ENCODE measurements around the gene TOPAZ1. TPM values are rescaled to one million over a fixed set of nuclear protein-coding genes. Genes with fewer than 3 reads are reported as not detected.

Gene TOPAZ1
- total RNA-seq (2014; rRNA removed; shearing (Covaris generic); ENCODE audit: low replicate concordance): not detected in 2 replicates

DNA sequence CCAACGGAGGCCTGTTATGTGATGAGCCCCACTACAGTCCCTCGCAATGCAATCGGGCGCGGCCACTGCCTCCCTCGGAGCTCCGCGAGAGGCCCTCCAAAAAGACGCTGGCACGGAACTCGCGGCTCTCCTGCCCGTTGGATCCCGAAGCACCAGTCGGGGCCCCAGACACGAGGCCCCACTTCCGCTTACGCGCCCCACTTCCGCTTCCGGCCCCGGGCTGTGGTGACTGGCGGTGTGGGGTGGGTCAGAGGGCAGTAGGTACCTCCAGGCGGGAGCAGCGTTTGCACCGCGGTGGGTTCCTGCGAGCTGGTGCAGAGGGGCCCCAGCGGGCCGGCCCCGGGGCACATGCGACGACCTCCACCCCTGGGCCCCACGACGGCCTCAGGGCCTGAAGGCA, at the start of gene TOPAZ1:
Gene TOPAZ1 (plus strand): TSS at position 181 of the 400 bp plus-strand sequence. CDS start 168 bp downstream, at position 349.
- in situ Hi-C loops (cut with HindIII; ENCODE audit: low pct_unique_long_range_greater_than_20kb, low sequenced_read_pairs): no loop called here
- no peak for DNase-seq (ENCODE audit: low read depth)

DNA sequence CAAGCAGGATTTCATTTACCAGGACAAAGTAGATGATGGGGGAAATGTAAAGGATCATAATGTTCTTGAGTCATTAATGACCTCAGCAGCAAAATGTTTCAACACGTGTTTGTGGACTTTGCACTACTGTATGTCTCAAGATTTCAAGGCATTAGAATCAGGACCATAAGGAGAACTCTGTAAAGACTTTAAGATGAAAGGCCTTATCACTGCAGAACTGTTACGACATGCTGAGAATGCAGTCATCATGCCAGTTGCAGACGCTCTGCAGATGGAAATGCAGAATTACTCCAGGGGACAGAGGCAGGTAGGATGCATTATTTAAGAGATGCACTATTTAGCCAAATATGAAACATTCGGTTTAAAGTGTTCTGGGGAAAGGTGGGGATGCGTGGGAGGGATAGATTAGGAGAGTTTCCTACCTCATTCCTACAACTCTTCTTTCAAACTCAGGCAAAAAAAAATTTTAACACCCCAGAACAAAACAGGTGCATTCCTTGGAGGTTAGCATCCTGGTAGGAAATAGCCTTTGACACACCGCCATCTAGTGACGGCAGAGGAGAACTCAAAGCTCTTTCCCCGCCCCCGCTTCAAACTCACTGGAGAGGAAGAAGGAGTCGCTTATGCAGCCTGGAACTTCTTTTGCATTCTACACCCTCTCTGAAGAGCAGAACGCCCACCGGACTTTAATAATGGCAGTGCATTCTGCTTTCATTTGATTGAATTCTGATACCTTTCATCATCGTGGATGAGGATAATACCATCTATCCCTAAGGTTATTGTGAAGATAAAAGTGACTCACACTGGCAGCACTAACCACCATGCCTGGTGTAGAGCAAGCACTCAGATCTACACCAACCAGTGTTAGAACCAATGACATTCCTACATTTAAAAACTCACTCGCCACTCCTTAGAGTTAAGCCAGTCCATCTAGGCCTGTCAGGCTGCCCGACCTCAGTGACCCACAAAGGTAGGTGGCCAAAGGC, 43.1 kb upstream of the TOPAZ1 start:
- peak; percentile 61 for DNase-seq (ENCODE audit: low read depth)
- in situ Hi-C loops (cut with HindIII; ENCODE audit: low pct_unique_long_range_greater_than_20kb, low sequenced_read_pairs): no loop called here

DNA sequence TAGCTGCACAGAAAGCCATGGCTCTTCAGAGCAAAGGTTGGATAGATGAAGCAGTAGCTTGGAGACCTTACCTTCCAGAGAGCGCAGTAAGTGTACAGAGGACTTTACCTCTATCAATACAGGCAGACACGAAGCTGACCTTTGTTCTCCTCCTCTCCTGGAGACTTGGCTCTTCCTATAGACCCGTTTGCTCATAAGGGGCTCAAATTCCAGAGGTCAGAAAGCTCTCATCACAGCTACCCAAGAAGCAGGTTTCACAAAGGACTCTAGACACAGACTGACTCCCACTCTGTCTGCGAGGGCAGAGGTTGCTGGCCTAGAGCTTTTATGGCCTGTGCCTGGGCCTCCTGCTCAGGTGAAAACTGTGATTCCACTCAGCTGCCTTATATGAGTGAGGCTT, 35.4 kb upstream of the TOPAZ1 start:
- DNase-seq (ENCODE audit: low read depth): no peak
- in situ Hi-C loops (cut with HindIII; ENCODE audit: low pct_unique_long_range_greater_than_20kb, low sequenced_read_pairs): no loop called here

DNA sequence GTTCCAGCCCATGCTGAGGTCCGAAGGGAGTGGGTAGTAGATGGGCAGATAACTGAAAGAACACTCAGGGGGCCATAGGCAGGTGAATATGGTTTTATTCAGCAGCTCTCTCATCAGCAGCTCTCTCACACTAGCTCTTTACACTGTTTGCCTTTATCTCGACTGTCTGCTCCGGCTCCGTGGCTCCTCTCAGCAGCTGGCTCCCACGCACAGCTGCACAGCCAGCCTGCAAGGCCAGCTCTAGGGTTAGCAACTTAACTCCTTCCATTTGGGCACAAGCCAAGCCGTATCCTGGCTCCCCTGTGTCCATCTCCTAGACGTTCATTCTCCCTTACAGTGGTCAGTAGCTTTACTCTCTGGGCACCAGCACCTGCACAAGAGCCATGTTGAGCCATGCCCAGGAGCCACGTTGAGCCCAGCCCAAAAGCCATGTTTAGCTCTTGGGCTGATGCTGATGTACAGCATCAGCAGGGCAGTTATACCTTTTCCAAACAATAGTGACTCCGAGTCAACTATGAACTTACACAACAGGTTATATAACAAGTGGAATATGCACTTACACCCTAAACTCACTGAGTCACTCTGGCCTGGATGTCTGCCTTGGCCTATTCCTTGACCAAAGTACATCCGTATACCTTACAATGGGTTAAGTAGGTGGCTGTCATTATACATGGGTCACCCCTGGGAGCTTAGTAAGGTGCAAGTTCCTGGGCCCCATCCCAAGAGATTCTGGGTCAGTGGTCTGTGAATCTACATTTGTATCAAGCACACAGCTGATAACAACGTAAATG, 34.6 kb upstream of the TOPAZ1 start:
- no peak for DNase-seq (ENCODE audit: low read depth)
- in situ Hi-C loops (cut with HindIII; ENCODE audit: low pct_unique_long_range_greater_than_20kb, low sequenced_read_pairs): no loop called here

DNA sequence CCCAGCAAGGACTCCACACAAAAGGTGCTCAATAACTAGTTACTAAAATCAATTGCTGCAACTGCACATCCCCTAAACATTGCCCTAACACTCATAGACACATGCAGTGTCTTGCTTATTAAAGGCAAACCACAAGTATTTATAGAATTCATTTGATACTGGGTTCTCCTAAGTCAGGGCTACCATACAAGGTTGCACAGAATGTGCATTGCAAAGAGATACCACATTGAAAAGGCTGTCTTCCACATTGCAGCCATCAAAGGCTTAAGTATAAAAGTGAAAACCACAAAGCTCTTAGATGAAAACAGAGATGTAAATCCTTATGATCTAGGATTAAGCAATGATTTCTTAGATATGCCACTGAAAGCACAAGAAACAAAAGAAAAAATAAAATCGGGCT, 33.6 kb upstream of the TOPAZ1 start:
- in situ Hi-C loops (cut with HindIII; ENCODE audit: low pct_unique_long_range_greater_than_20kb, low sequenced_read_pairs): no loop called here

DNA sequence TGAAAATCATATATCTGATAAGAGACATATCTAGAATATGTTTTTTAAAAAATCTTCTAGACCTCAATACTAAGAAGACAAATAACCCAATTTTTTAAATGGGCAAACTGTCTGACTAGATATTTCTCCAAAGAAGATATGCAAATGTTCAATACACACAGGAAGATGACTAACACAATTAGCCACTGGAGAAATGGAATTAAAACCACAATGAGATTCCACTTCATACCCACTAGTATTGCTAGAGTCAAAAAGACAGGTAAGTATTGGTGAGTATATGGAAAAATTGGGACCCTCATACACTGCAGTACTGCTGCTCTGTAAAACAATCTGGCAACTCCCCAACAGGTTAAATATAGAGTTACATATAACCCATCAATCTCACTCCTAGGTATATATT, 33.1 kb upstream of the TOPAZ1 start:
- no peak for DNase-seq (ENCODE audit: low read depth)
- in situ Hi-C loops (cut with HindIII; ENCODE audit: low pct_unique_long_range_greater_than_20kb, low sequenced_read_pairs): no loop called here

More for the DNA sequence above, 33.6 kb upstream of the TOPAZ1 start:
- DNase-seq (ENCODE audit: low read depth): no peak

DNA sequence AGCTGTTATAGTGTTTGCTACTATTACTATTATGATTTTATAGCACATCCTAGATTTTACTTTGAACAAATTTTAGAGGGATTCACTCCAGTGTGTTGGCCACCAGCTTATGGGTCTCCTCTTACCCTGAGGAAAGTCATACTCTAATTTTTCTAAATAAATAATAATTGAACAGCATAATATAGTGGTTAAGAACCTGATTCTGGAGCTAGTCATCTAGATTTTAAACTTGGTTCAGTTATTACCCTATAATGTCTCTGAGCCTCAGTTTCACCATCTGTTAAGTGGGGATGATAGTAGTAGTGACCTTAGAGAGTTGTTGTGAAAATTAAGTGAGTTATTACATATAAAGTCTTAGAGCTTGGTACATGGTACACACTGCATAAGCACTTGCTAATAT, 30.7 kb upstream of the TOPAZ1 start:
- in situ Hi-C loops (cut with HindIII; ENCODE audit: low pct_unique_long_range_greater_than_20kb, low sequenced_read_pairs): no loop called here
- DNase-seq (ENCODE audit: low read depth): no peak

DNA sequence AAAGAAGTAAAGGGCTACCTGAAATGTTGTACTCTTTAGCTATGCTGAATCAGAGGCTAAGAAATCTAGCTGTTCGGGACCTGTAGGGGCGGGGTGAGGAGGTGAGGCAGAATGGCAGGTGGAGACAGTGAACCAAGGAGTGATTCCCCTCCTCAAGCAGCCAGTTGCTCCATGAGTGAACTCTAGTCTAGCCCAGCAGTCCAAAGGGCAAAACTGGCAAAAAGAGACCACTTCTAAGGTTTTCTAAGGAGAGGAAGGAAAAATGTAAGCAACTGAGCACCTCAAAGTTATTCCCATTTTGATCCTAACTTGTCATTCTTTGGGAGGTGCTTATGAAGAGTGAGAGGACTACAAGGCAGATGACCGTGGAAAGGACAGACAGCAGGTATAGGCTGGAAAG, 19.3 kb upstream of the TOPAZ1 start:
- in situ Hi-C loops (cut with HindIII; ENCODE audit: low pct_unique_long_range_greater_than_20kb, low sequenced_read_pairs): no loop called here
- no peak for DNase-seq (ENCODE audit: low read depth)

DNA sequence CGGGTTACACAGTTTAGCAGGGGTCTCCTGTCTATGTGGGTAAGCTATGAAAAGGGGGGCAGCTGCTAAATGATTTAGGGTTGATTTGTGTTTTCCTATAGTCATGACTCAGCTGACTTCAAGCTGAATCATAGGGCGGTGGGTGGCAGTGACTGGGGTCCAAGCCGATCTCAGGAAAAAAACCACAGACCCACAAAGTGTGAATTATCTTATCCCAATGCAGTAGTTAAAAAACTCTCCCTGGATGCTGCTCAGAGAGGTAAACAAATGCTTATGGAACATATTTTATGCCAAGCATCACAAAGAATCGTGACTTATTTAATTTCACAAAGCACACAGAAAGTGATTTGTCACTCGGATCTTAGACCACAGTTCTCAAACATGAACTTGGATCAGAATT, 18.4 kb upstream of the TOPAZ1 start:
- in situ Hi-C loops (cut with HindIII; ENCODE audit: low pct_unique_long_range_greater_than_20kb, low sequenced_read_pairs): no loop called here
- no peak for DNase-seq (ENCODE audit: low read depth)

DNA sequence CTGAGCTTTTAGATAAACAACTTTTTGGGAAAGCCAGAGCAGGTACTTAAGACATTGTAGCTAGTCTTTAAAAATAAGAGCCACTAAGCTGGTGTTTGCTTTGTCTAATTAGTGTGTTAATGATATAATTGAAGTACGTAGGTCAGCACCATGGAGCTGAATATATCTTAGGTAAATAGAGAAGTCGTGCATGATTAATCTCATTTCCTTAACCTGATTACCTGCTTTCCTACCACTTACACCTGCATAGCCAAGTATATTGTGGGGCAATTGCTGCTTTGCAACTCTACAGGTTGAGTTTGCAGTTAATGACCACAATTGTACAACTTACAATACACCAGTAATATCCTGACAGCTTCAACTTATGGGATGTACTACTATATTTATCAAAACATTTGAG, 17.6 kb upstream of the TOPAZ1 start:
- DNase-seq (ENCODE audit: low read depth): no peak
- in situ Hi-C loops (cut with HindIII; ENCODE audit: low pct_unique_long_range_greater_than_20kb, low sequenced_read_pairs): no loop called here

DNA sequence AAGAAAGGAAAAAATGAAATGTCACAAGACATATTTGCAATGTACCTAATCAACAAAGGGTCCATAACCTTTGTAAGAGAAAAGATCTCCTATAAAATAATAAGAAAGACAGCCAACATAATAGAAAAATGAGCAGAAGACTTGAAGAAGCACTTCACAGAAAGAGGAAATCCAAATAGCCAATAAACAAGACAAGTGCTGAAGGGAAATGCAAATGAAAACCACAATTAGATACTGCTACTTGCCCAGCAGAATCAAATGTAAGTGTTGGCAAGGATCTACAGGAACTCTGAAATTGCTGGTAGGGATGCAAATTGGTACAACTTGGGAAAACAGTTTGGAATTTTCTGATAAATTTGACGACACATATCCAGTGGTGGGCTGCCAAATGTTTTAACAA, 15.1 kb upstream of the TOPAZ1 start:
- in situ Hi-C loops (cut with HindIII; ENCODE audit: low pct_unique_long_range_greater_than_20kb, low sequenced_read_pairs): no loop called here
- DNase-seq (ENCODE audit: low read depth): no peak

DNA sequence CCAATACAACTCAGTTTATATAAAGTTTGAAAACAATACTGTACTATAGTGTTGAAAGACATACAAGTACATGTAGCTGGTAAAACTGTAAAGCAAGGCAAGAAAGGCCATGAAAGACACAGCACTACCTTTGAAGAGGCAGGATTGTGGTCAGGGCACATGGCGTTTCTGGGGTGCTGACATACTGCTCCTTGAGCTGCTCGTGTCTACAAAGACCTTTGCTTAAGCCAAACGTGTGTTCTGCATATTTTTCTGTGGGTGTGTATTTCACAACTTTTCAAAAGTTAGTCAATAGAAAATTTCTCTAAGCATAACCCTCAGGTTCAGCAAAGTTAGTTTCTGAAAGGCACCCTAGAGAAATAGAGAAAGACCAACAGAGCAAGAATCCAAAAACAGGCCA, 14.1 kb upstream of the TOPAZ1 start:
- in situ Hi-C loops (cut with HindIII; ENCODE audit: low pct_unique_long_range_greater_than_20kb, low sequenced_read_pairs): no loop called here
- no peak for DNase-seq (ENCODE audit: low read depth)

DNA sequence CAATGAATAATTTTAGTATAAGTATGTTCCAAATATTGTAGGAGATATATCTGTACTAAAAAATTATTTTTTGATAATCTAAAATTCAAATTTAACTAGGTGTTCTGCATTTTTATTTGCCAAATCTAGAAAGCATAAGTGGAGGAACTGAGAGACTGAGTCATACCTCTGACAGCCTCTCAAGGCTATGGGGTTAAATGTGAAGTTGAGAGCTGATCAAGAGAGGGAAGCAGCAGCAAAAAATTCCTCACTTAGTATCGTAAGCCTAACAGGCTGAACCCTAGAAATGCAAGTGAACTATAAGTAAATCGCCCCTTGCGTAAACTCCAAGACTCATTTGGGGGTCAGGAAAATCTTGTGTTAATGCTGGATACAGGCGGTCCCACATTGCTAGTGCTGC, 12.8 kb upstream of the TOPAZ1 start:
- no peak for DNase-seq (ENCODE audit: low read depth)
- in situ Hi-C loops (cut with HindIII; ENCODE audit: low pct_unique_long_range_greater_than_20kb, low sequenced_read_pairs): no loop called here

DNA sequence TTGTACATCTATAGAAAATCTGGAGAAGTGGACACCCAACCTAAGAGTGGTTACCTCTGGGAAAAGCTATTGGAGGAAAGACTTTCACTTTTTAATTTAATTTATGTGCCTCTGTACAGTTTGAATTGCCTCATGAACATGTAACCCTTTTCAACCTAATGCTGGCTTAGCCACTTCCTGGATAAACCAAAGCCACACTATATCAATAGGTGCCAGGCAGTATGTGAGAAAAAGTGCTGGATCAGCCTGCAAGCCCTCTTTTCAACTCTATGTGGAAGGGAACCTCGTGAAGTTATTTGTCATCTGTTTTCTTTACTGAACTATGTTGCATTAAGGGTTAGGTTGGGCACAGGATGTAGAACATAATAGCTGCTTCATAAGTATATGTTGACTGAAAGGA, 9.3 kb upstream of the TOPAZ1 start:
- no peak for DNase-seq (ENCODE audit: low read depth)
- in situ Hi-C loops (cut with HindIII; ENCODE audit: low pct_unique_long_range_greater_than_20kb, low sequenced_read_pairs): no loop called here

DNA sequence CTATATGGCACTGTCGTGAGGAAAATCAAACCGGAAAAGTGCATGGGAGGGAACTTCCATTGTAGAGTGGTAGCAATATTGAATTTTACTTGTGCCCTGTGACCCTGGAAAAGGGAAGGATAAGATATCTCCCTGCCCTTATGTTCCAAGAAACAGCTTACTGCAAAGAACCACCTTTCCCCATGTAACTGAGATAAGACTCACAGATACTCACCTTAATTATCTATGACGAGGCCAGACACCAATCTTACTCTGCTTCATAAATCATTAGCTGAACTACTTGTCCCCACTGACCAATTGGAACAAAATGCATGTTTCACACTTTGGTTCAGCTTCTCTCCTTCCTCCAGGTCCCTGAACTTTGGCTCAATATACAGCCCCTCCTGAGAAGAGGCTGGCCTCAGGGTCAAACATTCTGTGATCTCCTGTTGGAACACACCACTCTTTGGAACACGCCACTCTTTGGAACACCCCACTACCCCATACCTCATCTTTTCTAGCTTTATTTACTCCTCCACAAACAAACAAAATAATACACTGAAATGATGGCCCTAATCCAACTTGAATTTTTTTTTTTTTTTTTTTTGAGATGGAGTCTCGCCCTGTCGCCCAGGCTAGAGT, 6.9 kb upstream of the TOPAZ1 start:
- no peak for DNase-seq (ENCODE audit: low read depth)
- in situ Hi-C loops (cut with HindIII; ENCODE audit: low pct_unique_long_range_greater_than_20kb, low sequenced_read_pairs): no loop called here

DNA sequence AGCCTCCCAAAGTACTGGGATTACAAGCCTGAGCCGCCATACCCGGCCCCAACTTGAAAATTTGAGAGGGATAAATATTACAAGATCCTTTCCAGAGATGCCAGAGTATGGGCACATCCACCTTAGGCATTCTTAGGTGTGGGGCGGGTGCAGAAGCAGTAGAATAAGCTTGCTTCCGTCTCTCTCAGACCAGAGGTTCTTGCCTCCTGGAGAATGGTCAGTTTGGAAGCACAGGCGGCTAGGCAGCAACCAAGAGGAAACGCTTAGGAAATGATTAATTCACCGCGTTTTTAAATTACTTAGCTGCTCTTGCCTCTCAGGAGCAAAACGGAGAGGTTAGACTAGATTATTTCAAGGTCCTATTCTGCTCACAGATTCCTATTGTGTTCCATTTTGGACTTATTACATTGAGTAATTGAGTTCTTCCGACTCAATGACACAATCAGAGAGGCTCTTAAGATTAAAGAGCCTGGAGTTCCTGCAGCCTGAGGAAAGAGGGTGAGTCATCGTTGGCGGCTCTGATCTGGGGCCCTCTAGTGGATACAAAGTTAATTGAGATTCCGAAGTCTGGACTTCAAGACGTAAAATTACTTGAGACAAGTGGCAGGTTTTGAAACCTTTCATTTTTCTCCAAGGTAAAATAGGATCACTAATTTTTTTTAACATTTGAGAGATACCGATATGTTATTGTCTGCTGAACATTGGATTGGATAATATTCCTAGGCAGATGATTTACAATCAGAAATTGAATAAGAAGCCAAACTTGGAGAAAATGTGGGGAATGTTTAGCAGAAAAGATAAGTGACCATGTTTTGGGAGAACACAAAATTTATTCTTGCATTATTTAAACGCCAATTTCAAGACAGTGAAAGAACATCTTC, 5.8 kb upstream of the TOPAZ1 start:
- DNase-seq (ENCODE audit: low read depth): peak; percentile 63
- in situ Hi-C loops (cut with HindIII; ENCODE audit: low pct_unique_long_range_greater_than_20kb, low sequenced_read_pairs): no loop called here

DNA sequence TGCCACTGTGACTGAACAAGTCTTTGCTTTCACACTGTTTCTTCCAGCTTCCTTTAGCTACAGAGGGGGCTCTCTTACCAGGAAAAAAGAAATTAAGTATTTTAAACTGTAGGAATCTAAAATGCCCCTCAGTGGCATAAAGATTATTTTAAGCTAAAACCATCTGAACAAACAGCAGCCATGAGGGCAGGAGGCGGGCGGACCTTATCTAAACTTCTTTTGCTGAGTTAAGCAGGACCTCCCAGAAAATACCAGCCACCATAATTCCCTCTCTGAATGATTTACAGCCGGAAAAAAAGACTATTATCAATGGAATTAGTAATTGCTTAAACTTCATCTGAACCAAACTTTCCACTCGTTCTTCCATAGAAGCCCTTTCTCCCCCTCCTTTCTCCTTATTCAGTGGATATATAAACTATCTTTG, 5.2 kb upstream of the TOPAZ1 start:
- in situ Hi-C loops (cut with HindIII; ENCODE audit: low pct_unique_long_range_greater_than_20kb, low sequenced_read_pairs): no loop called here

DNA sequence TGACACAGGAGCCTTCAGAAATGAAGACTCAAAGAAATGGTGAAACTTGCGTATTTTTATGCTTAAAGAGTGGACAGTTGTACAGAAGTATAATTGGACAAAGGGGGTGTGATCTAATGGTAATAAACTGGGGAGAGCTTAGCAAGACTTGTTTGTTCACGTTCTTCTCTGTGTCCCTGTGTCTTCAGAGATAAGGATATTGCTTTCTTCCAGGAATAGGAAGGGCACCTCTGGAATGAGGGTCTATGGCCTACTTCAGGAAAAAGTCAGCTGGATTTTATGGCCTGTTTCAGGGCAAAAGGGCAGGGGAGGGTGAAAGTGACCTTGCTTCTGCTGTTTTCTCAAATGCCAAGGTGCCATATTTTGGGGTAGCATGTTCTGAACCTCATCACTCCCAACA, 4.5 kb upstream of the TOPAZ1 start:
- in situ Hi-C loops (cut with HindIII; ENCODE audit: low pct_unique_long_range_greater_than_20kb, low sequenced_read_pairs): no loop called here
- DNase-seq (ENCODE audit: low read depth): no peak

More for the DNA sequence above, 5.2 kb upstream of the TOPAZ1 start:
- no peak for DNase-seq (ENCODE audit: low read depth)
